Prostate gland (tissue), 2 donors: ENCODE measurements around the gene WASF3.

ENCODE experiments used
- POLR2A ChIP-seq: fragments of 450-650 bp; IDR thresholded peaks from one replicate; pipeline ENCODE4 v1.6.1; 2016; ENCODE audit warnings: antibody characterized with exemption, mild to moderate bottlenecking
- TF ChIP-seq, protein P1 (sequence below), 4 experiments: fragments of 200-600 bp in 2 of 4; fragments of 450-650 bp in 2 of 4; sonication (generic) in 2 of 4; IDR thresholded peaks; 1 replicate in 3 of 4; 2 replicates in 1 of 4; pipeline ENCODE4 v1.5.1; 2016 to 2019; ENCODE audit warnings: antibody characterized with exemption in 4 of 4, mild to moderate bottlenecking in 2 of 4, moderate library complexity in 2 of 4

DNA sequence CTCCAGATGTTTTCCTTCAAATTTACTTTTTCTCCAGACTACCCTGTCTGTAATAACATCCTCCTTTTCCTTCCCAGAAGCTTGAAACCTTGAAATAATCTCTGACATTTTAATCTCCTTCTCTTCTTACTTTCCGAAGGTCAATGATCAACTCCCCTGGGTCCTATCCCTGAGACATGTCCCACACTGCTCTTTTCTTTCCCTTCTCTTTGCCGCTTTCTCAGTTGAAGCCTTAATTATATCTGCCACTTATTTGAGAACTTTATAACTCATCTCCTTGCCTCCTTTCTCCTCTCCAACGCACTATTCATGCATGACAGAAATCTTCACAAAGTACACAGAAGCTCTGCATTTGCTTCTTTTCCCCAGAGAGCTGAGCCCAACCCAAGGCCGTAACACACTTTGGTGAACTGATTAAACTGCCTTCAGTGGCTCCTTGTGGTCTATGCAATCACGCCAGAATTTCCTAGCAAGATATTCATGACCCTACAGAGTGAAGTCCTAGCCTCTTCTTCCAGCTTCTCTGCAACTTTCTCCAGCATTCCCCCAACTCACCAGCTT is 9.2 kb upstream of the WASF3 start:
- TF ChIP-seq, protein P1, sequence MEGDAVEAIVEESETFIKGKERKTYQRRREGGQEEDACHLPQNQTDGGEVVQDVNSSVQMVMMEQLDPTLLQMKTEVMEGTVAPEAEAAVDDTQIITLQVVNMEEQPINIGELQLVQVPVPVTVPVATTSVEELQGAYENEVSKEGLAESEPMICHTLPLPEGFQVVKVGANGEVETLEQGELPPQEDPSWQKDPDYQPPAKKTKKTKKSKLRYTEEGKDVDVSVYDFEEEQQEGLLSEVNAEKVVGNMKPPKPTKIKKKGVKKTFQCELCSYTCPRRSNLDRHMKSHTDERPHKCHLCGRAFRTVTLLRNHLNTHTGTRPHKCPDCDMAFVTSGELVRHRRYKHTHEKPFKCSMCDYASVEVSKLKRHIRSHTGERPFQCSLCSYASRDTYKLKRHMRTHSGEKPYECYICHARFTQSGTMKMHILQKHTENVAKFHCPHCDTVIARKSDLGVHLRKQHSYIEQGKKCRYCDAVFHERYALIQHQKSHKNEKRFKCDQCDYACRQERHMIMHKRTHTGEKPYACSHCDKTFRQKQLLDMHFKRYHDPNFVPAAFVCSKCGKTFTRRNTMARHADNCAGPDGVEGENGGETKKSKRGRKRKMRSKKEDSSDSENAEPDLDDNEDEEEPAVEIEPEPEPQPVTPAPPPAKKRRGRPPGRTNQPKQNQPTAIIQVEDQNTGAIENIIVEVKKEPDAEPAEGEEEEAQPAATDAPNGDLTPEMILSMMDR (IDR thresholded peaks at IDR 0.05), result no peak
- no peak for TF ChIP-seq POLR2A
